RKO (cell line): ENCODE data around the gene RALGPS1.

ENCODE experiments used
- DNase-seq: peaks from one replicate; pipeline ENCODE4 v3.0.0-alpha.2; 2016; ENCODE audit warnings: low spot score

RALGPS1 gene

GRCh38 chr9:126906091-126906490 lies 8.5 kb upstream of the RALGPS1 start:
- DNase-seq: no peak

GRCh38 chr9:126907058-126907457 lies 7.5 kb upstream of the RALGPS1 start:
- DNase-seq: no peak

GRCh38 chr9:126915281-126915816 lies 767 bp downstream of the RALGPS1 start:
- DNase-seq: no peak

- DNase-seq: no peak
Observed at GRCh38 chr9:126915846-126916543, 1.4 kb downstream of the RALGPS1 start.

GRCh38 chr9:126916909-126917308 lies 2.3 kb downstream of the RALGPS1 start:
- DNase-seq: peak; percentile 43

GRCh38 chr9:126919193-126919592 lies 4.6 kb downstream of the RALGPS1 start:
- no peak for DNase-seq

- DNase-seq: no peak
Observed at GRCh38 chr9:126925876-126926275, 11.3 kb downstream of the RALGPS1 start.

- DNase-seq: no peak
Observed at GRCh38 chr9:126926364-126926763, 11.8 kb downstream of the RALGPS1 start.

GRCh38 chr9:126927419-126927818 lies 12.8 kb downstream of the RALGPS1 start:
- DNase-seq: no peak

- no peak for DNase-seq
Observed at GRCh38 chr9:126932871-126933321, 18.3 kb downstream of the RALGPS1 start.

GRCh38 chr9:126933334-126933980 lies 18.9 kb downstream of the RALGPS1 start:
- DNase-seq: no peak

- no peak for DNase-seq
Observed at GRCh38 chr9:126934441-126934840, 19.9 kb downstream of the RALGPS1 start.

GRCh38 chr9:126935630-126936029 lies 21.0 kb downstream of the RALGPS1 start:
- DNase-seq: no peak

- DNase-seq: no peak
Observed at GRCh38 chr9:126937444-126937843, 22.9 kb downstream of the RALGPS1 start.

GRCh38 chr9:126938327-126938726 lies 23.7 kb downstream of the RALGPS1 start:
- DNase-seq: no peak

GRCh38 chr9:126939821-126940221 lies 25.2 kb downstream of the RALGPS1 start:
- no peak for DNase-seq

- no peak for DNase-seq
Observed at GRCh38 chr9:126942399-126942798, 27.8 kb downstream of the RALGPS1 start.

GRCh38 chr9:126945682-126946081 lies 31.1 kb downstream of the RALGPS1 start:
- no peak for DNase-seq

- no peak for DNase-seq
Observed at GRCh38 chr9:126947529-126947928, 32.9 kb downstream of the RALGPS1 start.

GRCh38 chr9:126952205-126952977 lies 37.8 kb downstream of the RALGPS1 start:
- DNase-seq: no peak

- DNase-seq: no peak
Observed at GRCh38 chr9:126953041-126953809, 38.6 kb downstream of the RALGPS1 start.

GRCh38 chr9:126955811-126956210 lies 41.2 kb downstream of the RALGPS1 start:
- DNase-seq: no peak
